Stimulated activated CD4-positive, alpha-beta T cell treated with anti-CD3 and anti-CD28 coated beads, Interleukin-1b, Interleukin-23, amount 100 ng/mL, for 48 hours (primary cell): ENCODE data around the gene DOCK2.

Source experiments
- DNase-seq: peaks from one replicate; pipeline ENCODE4 v3.0.0-alpha.2; 2020

Gene DOCK2

DNA sequence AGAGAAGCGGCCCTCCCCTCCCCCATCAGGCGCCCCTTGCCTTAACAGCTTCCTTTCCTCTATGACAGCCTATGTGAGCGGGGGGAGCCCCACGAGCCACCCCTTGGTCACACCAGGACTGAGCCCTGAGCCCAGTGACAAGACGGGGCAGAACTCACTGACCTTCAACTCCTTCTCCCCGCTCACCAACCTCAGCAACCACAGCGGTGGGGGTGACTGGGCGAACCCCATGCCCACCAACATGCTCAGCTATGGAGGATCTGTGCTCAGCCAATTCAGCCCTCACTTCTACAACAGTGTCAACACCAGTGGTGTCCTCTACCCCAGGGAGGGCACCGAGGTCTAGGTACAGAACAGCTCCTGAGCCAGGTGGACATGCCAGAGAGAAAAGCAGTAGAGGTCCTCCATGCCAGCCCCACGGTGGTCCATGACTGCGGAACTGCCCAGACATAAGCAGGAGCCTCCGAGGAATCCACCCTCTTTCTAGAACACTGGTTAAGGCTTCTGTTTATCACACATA is 471.3 kb downstream of the DOCK2 start:
- no peak for DNase-seq

DNA sequence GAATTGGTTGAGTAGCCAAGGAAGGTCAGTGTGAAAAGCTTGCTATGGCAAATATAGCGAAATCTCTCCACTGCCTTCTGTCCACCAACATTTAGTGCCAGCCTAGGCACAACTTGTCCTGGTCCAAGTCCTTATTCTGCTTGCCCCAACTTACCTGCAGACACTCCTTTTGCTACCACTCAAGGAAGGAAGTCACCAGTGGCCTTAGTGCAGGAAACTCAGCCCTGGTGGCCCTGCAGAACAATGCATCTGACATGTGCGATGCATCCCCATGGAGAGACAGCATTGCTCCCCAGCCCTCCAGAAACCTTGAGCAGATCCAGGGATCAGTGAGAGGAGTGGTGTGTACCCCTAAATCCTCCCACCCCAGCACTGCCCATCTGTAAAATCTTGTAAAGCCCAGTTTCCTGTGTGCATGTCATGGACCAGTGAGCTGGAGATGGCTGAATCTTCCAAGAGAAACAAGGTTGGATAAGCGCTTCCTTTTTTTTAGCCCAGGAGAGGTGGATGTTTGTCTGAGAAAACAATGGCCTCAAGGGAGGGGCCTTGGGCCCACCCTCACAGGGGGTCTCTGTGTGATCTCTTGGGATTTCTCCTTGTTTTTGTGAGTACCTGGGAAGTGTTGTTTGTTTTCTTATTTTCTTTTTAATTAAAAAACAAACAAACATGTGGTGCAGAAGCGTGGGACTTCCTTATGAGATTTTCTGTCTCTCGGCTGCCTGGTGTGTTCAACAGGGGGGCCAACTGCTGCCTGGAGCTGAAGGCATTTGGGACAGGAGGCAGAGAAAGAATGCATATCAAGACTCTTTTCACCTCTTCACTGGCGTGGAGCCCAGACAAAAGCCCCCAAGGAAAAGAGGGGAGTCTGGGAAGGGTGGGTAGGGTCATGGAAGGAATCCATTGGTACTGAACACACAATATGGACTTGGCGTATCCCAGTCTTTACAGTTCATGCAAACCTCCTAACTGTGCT is 472.3 kb downstream of the DOCK2 start:
- DNase-seq = no peak

DNA sequence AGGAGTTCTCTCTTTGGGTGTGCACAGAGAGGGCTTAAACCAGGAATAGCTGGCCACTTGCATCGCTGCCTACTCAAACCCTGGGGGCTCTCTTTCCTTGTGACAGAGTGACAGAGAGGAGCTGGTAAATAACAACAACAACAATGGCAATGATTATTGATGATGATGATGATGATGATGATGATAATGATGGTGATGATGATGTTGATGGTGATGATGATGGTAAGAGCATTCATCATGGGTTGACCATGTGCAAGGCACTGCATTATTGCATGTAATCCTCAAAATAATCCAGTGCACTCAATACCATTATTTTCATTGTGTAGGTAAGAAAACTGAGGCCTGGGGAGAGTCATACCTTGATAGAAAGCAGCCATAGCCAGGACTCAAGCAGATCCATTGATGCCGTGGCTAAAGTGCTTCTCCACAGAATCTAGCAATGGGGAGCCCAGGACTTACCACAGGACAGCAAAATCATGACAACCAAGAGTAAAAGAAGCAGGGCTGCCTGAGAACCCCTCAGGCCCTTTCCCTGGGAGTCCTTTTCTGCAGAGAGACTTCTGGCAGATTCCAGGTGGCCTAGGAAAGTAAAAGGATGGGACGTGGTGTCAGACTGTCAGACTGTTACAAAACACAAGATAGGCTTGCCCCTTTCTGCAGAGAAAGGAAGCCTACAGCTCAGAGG is 473.5 kb downstream of the DOCK2 start:
- no peak for DNase-seq

DNA sequence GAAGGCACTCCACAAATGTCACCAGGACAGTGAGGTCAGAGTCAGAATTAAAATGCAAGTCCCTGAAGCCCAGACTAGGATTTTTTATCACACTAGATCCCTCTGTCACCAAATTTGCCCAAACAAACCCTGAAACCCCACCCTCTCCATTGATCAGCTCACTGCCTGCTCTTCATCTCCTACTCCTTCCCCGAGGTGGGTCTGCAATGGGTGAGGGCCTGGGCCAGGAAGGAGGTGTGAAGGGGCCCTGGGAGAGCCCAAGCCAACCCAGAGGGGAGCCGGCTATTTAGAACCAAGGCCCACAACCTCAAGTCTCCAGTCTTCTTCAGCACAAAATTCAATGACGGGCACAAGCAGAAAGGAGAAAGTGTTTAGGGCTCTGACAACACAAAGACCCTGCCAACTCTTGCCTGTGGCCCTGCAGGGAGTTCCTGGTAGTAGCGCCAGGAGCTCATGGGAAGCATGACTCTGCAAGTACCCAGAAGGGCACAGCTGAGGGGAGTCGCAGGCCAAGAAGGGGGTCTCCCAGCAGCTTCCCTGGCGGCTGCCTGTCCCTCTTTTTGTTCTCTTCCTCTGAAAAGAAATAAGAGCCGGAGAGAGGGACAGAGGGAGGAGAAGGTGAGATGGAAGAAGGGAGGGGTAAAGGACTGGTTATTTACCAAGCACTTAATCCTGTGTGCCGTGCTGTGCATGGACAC is 474.2 kb downstream of the DOCK2 start:
- DNase-seq = no peak

DNA sequence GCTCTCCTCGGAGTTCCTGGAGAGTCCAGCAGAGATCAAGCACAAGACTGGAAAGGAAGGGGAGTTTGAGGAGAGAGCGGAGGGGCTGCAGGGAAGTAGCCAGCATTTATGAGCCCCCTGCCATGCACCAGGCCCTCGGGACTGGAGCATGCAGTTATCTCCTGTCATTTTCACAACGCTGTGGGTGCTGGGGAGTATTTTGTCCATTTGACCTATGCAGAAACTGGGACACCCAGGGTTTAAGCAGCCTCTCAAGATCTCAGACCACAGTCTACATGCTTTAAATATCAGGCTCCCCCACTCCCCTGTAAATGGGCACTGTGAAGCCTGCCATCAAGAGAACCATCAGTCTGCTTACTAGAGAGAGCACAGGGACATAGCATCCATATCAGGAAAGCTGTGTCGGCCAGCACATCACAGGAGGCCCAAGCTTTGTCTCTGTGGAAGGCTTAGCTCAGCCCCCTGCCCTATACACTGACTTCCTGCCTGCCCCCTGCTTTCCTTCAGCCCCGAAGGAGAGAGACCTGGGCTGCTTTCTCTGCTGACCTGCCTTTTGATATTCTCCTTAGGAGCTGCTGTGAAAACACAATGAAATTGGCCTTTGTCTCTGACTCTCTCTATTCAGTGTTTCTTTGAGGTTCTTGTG is 475.9 kb downstream of the DOCK2 start:
- DNase-seq = no peak

DNA sequence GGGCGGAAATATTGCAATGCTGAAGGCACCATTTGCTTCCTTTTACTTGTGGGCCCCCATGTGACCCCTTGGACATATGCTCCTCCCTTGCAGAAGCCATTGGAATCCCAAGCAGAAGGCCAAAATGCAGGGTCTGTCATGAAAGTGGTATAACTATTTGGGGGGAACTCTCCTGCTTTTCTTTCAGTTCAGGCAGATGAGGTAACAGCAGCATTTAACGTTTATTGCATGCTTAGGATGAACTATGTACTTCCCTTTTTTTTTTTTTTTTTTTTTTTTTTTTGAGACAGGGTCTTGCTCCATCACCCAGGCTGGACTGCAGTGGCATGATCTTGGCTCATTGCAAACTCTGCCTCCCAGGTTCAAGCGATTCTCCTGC is 476.4 kb downstream of the DOCK2 start:
- no peak for DNase-seq

DNA sequence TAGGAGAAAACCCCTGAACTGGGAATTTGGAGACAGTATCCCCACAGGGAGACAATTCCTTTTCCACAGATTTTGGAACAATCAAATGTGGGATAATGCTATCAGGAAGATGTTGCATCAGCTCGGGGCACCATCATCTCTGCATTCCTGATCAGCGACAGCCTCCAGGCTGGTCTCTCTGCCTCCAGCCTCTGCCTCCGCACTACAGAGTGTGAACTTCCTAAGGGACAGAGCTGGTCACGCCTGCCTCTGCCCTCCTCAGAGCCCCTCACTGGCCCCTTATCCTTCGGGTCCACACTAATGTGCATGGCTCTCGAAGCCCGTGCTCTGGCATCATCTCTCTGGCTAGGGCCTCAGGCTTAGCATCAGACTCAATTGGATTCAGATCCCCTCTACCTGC is 477.2 kb downstream of the DOCK2 start:
- DNase-seq = no peak

DNA sequence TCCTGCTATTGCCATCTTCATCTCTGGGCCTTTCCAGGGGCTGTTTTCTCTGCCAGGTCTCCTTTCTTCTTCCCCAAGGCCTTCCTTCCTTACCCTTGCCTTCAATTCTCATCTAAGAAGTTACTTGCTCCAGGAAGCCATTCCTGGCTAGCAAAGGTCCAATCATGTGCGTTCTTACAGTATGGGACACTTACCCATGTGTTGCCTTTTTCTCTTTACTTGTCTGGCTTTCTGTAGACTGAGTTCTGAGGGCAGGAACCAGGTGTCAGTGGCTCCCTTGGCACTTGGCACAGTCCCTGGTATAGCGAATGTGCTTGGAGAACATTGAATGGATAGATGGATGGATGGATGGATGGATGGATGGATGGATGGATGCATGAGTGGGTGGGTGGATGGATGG is 478.9 kb downstream of the DOCK2 start:
- DNase-seq = no peak

DNA sequence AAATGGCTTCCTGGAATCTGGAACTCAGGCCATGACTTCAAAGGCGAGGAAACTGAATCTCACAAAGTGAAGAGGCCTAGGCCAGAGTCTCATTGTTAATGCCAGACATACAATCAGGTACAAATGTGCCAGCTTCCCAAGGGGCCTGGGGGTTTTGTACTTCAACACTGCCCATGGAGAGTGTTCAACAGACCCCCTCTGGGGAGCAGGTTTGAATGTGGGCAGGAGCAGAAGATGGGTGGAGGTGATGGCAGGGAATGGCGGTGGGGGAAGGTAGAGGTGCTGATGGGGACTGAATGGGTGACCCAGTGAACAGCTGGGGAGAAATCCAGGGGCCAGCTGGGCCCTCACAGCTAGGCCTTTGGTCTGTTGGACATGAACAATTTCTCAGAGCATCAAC is 480.7 kb downstream of the DOCK2 start:
- no peak for DNase-seq

DNA sequence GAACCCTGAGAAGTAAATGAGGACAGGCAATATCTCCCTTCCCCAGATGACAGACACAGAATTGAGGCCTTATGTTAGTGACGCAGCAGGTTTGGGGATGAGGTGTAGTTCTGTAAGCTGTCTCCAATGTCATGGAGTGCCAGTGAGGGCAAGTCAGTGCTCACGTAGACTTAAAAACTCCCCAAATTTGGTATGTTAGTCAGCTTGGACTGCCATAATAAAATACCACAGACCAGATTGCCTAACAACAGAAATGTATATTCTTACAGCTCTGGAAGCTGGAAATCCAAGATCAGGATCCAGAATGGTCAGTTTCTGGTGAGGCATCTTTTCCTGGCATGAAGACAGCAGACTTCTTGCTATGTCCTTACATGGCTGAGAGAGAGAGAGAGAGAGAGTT is 483.5 kb downstream of the DOCK2 start:
- DNase-seq = no peak

DNA sequence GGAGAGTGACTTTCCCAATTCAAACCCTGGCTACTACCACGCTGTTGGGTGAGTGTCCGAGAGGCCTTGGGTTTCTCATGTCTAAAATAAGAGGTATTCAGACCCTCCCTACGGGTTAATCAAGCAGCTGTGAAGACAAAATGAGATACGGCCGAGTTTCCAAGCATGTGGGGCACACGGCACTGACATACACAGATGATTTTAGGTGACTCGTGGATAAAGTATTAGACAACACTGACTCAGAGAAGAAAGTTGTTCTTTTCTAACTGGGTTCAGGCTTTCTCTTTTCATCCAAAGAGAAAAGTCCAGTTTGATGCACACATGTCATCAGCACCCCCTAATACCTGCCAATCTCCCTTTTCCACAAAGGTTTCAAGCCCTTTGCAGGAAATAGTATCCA is 484.2 kb downstream of the DOCK2 start:
- no peak for DNase-seq

DNA sequence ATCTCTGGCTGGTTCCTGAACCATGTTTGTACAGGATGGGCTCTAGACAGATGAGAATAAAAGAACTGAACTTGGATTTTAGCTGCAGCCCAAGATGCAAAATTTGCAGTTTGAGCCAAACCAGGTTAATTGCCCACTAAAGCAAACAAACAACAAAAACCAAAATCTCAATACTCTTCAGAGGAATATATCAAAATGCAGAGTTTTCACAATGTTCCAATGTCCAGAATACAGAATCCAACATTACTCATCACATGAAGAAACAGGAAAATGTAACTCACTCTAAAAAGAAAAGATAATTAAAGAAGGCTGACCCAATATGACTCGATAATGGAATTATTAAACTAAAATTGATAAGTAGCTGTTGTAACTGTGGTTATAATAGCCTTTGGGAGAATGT is 489.0 kb downstream of the DOCK2 start:
- no peak for DNase-seq

DNA sequence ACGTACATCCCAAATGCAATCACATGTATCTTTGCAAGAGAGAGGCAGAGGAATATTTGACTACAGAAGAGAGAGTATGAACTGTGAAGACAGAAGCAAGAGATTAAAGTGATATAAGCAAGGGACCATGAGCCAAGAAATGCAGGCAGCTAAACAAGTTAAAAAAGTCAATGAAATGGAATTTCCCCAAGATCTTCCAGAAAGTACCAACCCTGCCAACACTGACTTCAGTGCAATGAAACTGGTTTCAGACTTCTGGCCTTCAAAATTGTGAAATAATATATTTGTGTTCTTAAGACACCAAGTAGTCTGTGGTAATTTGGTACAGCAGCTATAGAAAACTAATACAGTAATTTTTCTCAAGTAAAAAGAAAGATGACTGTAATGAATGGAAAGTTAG is 489.6 kb downstream of the DOCK2 start:
- DNase-seq = no peak

DNA sequence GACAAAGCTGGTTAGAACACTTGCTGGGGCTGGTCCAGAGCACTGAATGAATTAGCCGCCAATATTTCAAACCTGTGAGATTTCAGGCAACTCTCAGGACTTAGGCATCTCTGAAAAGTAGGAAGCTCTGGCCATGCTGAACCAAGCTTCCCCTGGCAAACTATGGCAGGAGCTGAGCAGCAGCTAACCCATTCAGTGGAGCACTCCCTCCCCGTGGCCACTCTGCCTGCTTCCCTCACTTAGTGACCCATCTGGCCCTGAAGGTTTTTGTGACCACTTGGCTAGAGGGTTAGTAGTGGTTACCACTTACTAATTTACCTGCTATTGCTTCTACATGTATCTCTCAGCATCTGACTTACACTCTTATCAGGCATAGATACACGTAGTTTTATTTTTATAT is 494.2 kb downstream of the DOCK2 start:
- DNase-seq = no peak

DNA sequence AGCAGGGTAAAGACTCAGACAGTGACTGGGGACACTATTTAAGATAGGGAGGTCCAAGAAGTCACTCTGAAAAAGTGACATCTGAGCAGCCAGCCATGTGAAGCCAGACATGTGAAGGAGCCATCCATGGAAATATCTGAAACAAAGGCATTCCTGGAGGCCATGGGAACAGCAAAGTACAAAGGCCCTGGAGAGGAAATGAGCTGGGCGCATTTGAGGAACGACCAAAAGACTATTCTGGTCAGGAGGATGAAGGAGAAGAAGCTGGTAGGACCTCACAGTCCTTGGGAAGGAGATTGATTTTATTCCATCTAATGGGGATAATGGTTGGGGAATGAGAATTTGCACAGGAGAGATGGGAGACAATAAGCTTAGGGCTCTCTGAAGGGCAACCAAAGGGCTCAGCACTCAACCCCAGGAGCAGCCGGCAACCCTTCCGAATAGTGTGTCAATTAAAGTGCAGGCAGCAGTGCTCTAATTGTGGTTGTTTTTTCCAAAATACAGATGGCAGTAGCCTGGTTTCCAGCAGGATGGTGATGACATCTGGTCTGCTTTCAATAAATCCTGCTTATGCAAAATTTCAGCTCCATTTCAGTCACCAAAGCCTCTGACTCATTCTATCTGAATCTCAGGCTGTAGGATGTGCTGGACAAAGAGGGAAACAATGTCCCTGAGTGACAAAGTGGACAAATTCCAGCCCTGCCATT is 495.3 kb downstream of the DOCK2 start:
- DNase-seq = no peak
